GM04504 (cell line): ENCODE data around the gene S100A2.
A peak's percentile ranks its signal among the peaks of the same experiment; 100 is the strongest.

Source experiments
- DNase-seq: peaks from one replicate; pipeline ENCODE4 v3.0.0-alpha.2; 2012; ENCODE audit warnings: low read depth

The S100A2 gene

DNA sequence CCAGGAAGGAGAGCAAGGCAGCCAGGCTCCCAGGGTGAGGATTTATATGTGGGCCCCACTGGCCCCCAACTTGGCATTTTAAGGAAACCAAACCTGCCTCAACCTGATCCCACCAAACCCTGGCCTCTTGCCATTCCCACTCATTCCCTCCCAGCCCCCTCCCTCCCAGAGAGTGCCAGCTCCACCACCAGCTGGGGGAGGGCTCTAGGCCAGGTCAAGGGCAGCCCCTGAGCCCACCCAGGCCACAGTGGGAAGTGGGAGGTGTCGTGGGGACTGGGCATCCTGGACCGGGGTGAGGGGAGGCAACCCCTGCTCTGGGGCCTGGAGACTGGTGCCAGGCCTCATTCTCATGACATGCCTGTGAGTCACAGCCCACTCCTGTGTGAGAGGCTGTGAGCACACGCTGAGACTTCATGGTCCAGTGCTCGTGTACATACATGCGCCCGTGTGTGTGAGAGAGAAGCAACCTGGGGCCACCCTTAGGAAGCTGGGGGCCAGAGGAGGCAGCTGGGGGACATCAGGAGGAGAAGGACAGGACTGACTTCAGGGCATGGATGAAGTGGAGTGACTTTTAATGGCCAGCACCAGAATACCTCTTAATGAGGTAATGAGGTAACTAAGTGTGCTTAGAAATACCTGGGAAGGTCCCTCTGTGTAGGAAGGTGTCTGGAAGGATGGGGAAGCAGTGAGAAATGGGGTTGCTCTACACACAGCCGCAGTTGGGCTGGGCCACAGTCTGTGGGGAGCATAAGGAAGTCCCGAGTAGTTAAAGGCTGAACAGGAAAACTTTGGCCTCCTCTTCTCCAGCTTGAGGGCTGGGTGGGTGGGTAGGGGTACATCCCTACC is at the start of gene S100A2:
S100A2 (minus strand) TSS at position 316 of the 846 bp plus-strand sequence. CDS start 1,967 bp downstream, outside the sequence.
- peak; percentile 88 for DNase-seq

DNA sequence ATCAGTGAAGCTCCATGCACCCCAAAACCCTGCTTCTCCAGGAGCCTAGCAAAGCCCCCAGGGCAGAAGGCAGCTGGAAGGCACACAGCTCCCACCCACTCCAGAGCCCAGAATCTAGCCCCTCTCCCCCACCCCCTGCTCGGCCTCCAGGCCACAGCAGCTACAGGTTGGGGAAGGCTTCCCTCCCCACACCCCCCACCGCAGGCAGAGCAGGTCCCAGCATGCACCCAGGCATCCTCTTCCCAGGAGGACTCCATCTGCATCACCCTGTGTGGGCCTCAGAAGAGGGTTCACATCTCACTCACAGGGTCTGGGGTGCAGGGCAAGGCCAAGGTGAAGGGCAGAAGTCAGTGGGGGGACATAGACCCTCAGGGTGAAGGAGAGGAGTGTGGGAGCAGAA is 49.8 kb upstream of the S100A2 start:
- no peak for DNase-seq

DNA sequence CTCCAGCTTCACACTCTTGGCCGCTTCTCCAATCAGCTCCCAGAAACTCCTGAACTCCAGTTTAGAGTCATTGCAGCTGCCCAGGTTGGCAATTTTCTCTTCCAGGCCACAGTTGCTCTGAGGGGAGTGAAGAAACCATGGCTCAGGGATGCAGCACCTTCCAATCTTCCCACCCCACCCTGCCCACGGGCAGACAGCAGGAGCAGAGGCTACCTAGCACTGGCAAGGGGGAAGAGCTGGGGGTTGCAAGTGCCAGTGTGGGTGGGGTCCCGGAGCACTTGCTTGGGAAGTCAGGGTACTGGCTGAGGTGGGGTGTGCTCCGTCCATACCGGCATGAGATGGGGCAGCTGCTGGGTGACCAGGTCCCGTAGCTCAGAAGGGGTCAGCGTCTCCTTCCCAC is 49.3 kb upstream of the S100A2 start:
- DNase-seq, result no peak

DNA sequence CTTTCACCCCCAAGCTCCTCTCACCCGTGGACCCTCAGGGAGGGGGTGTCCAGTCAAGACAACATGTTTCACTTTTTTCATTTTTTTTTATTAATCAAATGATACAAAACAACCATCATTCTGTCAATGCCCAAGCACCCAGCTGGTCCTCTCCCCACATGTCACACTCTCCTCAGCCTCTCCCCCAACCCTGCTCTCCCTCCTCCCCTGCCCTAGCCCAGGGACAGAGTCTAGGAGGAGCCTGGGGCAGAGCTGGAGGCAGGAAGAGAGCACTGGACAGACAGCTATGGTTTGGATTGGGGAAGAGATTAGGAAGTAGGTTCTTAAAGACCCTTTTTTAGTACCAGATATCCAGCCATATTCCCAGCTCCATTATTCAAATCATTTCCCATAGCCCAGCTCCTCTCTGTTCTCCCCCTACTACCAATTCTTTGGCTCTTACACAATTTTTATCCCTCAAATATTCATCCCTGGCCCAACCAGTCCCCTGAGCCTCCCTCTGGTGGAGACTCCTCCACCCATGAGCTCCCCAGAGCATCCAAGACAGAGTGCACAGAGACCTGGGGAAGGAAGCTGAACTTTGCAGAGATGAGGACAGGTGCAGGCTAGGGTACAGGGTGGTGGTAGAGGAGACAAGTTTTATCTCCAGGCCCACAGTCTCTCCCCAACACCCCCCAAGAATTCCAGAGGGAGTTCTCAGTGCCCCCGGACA is 48.7 kb upstream of the S100A2 start:
- no peak for DNase-seq

DNA sequence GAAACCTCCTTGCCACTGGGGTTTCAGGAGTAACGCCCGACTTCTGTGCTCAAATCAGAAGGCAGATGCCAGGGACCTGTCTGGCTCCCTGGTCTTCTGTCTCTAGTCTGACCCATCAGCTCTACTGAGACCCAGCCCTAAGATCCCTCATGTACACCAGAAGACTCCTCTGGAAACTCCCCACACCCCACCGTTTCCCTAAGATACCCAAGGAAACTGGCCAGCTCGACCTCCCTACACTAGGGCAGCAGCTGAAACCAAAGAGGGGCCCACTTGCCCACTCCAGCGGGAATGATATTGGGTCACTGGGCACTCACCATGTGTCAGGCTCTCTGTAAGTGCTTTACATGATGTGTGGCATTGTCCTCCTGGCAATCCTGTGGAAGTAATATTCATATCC is 47.8 kb upstream of the S100A2 start:
- no peak for DNase-seq

DNA sequence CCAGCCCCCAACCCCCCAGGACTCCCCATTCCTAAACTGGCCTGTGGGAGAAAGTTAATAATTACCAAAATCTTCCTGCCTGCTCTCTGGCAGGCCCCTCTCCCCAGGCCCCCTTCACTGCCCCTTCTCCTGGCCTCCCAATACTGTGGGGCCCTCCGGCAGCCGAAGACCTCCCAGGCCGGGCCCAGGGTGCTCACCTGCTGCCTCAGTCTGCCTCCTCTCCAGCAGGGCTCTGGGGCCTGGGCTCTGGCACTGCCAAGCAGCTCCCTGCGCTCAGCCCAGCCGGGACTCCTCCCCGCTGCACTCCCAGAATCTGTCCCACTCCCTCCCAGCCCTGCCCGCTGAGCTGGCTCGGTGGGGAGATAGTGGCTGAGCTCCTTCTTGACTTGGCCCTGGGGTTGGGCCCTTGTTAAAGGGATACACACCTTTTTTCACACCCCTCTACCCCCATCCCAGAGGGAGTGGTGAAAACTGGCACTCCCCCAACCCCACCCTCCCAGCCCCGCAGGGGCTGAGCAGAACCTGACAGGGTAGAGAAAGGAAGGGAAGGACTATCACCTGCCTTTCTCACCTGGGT is 47.2 kb upstream of the S100A2 start, which contains the start of gene S100A16:
S100A16 (minus strand) TSS at position 383 of the 577 bp plus-strand sequence. CDS start 4,986 bp downstream, outside the sequence.
- DNase-seq, result peak; percentile 62

DNA sequence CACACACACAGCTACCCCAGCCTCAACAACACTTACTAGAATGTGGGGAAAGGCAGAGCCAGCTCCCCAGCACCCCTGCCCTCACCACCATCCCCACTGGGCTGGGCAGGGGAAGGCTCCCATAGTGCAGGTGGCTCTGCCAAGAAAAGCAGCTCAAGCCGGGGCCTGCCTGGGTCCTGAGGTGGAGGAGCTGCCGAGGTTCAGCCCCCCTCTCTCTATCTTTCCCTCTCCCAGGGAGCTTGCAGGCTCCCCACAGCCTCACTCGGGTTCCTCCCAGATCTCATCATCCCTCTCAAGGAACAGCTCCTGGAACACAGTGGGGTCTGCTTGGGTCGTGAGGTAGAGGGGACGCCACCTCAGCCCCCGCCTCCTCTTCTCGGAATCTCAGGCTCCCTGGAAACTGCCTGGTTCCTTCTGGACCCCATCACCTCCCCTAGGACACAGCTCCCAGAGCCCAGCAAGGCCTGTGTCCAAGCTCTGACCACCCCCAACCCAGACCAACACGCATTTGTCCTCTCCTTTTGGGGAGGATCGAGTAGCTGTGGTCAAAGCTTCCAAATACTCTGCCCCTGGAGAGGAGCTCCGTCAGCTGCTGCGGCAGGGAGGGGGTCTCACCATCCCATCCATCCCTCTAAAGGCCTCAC is 46.6 kb upstream of the S100A2 start:
- DNase-seq, result no peak

DNA sequence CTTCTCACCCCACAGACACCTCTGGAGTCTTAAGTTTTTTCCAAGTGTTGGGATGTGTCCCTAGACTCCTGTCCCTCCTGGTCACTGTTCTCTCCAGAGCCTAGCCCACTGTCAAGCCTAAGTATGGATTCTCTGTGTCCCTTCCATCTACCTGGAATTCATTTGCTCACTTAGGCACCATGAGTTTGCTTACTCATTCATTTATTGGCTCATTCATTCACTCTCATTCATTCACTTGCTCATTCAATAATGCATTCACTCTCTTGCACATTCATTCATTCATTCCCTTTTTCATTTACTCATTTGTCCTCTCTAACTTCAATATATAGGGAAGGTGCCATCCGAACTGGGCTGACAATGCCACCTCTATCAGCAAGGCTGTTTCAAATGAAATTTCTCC is 45.7 kb upstream of the S100A2 start:
- DNase-seq, result no peak

DNA sequence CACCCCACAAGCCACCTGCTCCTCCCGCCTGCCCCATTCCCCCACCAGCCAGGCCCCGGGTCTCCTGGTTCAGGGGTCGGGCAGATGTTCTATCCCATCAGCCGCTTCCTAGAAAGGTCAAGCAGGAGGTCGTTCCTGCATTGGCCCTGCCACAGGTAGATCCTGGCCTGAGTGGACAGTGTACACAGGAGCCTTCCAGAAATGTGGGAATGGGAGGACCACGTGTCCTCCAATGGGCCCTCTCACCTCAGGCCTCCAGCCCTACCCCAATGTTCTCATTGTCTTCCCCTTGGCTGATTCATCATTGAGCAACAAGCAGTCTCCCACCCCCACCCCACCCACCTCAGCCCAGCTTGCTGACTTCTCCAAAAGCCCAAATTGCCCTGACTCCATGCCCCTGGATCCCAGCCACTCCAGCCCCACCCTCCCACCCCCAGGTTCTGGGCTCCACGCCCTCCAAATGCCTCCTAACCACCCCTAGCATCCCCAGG is 45.2 kb upstream of the S100A2 start:
- no peak for DNase-seq

DNA sequence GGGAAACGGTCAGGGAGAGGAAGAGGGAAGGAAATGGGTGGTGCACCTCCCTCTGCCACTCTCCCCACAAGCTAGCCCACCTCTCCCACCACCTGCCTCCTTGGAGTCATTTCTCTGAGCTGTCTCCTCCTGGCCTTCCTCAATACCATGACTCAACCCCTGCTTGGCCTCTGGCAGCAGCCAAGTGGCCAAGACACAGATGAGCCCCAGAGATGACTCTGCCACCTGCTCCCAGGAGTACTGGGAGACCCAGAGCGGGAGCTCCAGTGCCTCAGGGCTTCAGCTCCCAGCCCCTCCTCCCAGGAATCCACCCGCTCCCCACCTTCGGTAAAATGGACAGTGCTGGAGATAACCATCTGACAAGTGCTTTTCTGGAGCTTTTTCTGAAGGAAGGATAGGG is 44.7 kb upstream of the S100A2 start:
- DNase-seq, result no peak

DNA sequence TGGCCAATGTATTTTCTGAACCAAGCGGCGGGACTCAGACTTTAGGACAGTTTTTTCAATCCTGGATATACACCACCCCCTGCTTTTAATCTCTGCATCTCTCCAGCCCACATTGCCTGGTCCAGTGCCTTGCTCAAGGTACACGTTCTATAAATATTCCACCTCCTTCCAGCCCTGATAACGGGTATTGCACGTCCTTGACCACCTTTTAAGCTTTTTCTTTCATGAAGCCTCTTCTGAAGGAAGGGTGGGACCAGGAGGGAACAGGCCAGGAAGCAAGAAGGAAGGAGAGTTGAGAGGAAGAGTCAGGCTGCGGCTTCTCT is 43.9 kb upstream of the S100A2 start:
- DNase-seq, result no peak

DNA sequence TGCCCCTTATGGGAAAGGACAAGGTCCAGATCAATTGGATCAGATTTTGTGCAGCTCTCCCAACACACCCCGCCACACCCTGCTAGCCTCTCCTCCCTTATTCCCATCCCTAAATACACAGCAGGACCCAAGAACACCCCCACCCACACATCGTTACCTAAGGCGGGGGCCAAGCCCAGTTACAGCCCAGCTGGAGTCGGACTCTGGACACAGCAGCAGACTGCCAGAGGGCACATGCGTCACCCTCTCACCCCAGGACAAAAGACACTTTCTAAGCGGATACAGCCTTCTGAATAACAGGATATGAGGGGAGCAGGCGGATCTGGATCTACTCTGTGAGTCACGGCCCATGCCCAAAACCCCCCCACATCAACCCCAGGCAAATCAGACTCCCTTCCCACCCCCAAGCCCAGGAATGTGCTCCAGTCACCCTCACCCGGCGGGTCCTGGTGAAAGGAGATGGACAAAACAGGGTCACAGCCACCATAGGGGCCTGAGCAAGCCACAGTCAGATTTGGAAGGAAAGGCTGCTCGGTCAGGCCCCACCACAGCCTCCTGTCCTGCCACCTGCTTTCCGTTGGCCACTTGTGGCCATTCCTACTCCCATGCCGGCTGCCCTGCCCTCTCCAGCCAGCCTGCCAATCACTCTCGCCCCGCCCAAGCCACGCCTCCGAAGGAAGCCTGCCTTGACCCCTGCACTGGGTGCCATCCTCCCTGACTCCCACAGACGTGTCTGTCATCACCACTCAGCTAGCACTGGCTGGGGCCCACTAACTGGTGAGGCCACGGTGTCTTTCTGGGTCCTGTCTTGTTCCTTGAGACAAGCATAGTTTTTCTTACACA is 43.3 kb upstream of the S100A2 start:
- DNase-seq, result peak; percentile 86

DNA sequence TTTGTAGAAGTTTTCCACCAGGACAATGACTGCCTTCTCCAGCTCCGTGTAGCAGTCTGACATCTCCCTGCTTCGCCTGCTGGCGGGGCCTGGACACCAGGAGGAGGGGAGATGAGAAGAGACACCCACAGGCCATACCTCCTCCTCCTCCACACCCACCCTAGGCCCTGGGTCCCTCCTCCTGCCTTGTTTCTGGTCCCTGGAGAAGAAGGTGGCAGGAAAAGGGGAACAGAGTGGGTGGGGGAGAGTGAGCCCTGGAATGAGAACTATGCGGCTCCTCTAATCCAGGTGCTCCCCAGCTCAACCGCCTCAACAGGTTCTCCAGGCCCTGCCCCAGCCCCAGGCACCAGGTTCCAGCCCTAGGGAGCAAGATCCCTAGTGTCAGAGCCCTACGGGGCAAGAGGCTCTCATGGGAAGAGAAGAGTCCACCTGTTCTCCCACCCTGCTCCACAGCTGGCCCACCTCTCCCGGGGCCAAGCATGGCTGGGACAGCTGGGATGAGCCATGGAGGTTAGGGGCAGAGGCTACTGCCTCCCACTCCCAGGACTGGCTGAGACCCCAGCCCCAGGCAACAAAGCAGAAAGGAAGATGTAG is 42.5 kb upstream of the S100A2 start:
- DNase-seq, result no peak

DNA sequence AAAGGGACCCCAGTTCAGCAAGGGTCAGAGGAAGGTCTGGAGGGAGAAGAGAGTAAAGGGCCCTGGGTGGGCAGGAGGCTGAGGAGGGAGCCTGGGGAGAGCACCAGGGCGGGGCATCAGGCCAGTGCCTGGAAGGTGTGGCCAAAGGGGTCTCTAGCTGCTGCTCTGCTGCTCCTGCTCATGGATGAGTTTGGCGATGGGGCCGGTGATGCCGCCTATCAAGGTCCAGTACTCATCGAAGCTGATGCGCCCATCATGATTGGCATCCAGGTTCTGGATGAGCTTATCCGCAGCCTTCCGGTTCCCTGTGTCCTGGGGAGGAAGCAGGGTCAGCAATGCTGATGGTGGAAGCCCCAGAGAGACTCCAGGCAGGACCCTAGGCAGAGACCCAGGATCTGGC is 41.7 kb upstream of the S100A2 start:
- no peak for DNase-seq

DNA sequence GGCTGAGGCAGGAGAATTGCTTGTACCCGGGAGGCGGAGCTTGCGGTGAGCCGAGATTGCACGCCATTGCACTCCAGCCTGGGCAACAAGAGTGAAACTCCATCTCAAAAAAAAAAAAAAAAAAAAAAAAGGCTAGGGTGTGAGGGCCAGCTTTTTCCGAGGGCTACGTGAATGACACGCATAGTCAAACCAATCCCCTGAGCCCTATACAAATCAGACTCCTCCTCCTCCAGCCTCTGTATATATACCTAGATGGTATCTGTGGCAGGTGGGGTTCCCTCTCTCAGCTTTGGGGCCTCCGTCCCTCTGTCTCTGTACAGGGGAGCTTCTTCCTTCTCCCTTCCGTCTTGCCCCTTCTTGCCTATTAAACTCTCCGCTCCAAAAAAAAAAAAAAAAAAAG is 40.5 kb upstream of the S100A2 start:
- DNase-seq, result no peak

DNA sequence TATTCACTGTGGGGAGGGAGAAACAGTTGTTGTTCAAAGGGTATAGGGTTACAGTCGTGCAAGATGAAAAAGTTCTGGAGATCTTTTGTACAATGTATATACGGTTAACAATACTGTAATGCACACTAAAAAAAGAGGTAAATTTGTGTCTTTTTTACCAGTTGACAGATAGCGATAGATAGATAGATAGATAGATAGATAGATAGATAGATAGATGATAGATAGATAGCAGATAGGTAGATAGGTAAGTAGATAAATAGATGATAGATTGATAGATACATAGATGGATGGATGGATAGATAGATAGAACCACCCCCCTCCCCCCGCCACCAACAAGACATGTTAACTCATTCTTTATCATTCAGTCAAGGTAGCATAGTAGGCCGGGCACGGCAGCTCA is 37.1 kb upstream of the S100A2 start:
- DNase-seq, result no peak

DNA sequence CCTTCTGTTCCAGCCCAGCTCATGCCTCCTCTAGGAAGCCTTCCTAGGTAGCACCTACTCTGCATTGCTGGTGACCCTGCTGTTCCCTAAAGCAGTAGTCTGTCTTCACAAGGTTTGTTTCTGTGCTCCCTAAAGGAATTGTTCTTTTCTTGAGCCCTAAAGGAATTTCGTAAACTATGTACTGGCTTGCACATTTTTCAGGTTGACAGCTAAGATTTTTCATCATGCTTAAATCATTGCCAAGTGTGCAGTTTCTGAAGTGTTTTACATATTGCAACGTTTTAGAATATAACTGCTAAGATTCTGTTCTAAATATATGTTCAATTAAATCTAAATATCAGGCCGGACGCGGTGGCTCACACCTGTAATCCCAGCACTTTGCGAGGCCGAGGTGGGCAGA is 34.2 kb upstream of the S100A2 start:
- no peak for DNase-seq

DNA sequence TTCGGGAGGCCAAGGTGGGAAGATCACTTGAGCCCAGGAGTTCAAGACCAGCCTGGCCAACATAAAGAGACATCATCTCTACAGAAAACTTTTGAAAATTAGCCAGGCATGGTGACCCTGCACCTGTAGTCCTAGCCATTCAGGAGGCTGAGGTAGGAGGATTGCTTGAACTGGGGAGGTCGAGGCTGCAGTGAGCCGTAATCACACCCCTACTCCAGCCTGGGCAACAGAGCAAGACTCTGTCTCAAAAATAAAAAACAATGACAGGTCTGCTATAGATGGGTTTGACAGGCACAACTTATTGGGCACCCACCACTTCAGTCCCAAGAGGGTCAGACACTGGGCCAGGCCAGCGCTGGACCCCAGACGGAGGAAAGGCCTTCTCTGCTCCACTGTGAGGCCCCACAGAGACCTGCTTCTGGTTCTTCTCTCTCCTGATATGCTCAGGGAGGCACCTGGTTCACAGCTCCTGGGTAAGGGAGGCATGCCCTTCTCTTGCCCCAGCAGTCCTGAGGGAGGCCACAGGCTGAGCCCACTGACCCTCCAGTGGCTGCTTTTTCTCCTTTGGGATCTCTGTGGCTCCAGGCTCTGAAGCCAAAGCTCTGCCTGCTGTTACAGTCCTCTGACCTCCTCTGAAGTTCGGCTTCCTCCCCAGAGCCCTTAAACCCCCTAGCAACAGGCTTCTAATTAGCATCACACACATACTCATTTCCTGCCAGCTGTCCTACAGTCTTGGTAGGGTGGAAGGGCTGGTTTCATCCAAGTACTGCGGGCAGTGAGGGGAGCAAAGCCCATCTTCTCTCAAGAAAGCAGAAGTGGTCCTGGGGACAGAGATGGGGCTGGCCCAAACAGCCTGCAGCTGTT is 32.9 kb upstream of the S100A2 start:
- DNase-seq, result peak; percentile 49

DNA sequence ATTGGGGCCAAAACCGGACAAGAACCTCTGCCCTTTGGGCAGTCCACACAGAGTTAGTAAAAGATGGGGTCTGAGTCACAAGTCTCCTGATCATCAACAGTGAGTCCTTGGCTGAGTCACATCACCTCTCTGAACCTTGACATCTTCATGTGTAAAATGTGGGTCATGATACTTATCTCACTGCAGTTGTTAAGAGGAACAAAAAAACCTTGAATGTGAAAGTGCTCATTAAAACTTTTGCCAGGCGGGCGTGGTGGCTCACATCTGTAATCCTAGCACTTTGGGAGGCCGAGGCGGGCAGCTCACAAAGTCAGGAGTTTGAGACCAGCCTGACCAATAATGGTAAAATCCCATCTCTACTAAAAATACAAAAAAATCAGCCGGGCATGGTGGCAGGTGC is 31.6 kb upstream of the S100A2 start:
- DNase-seq, result no peak

DNA sequence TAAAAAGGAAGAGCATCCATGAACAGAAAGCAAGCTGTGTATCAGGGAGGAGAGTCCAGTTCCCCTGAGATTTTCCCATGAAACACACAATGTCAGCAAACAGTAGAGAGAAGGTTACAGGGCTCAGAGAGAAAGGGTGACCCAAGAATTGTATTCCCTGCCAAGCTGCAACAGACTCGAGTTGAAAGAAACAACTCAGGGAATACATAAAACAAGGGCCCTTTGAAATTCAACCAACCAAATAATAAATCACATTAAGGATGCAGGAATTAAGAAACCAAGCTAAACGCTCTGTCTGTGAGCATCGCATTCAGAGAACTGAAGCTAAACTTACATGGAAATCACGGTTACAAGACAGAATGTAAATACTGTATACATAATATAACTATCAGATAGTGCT is 27.1 kb upstream of the S100A2 start:
- DNase-seq, result no peak
